K562 (cell line): Measurements from ENCODE around the gene TYW5. TPM values are rescaled to one million over a fixed set of nuclear protein-coding genes. Genes with fewer than 3 reads are reported as not detected.

Source experiments
- ARID2 ChIP-seq: fragments of 450-650 bp; IDR thresholded peaks from 2 replicates; pipeline ENCODE4 v1.6.1; 2017; ENCODE audit warnings: antibody characterized with exemption, mild to moderate bottlenecking
- C11orf30 ChIP-seq: fragments of 450-650 bp; IDR thresholded peaks from 2 replicates; pipeline ENCODE4 v1.6.1; 2016; ENCODE audit warnings: low read depth, mild to moderate bottlenecking
- CXXC5 ChIP-seq: fragments of 250-450 bp; sonication (Bioruptor Pico); IDR thresholded peaks from 2 replicates; pipeline ENCODE4 v1.8.0; 2022; ENCODE audit warnings: inconsistent platforms, mild to moderate bottlenecking, moderate library complexity
- ELF2 ChIP-seq: fragments of 250-450 bp; sonication (Bioruptor Pico); IDR thresholded peaks from 2 replicates; pipeline ENCODE4 v1.5.0; 2021; ENCODE audit warnings: mild to moderate bottlenecking
- FOSL1 ChIP-seq: fragments of 200-800 bp; sonication (Bioruptor generic); conservative IDR thresholded peaks from 2 replicates; pipeline ENCODE4 v1.6.1; 2016; ENCODE audit warnings: missing genetic modification characterization, missing compliant biosample characterization
- KLF6 ChIP-seq: fragments of 250-450 bp; sonication (Bioruptor Pico); IDR thresholded peaks from 2 replicates; pipeline ENCODE4 v1.4.0; 2020; ENCODE audit warnings: mild to moderate bottlenecking, moderate library complexity, borderline replicate concordance
- MAZ ChIP-seq, 2 experiments: fragments of 450-650 bp in 1 of 2; sonication (generic) in 1 of 2; formaldehyde crosslinking; IDR thresholded peaks in 1 of 2; conservative IDR thresholded peaks in 1 of 2; 2 replicates each; pipeline versions ENCODE4 v1.4.0 to v1.5.0; 2020; ENCODE audit warnings: mild to moderate bottlenecking in 1 of 2, missing genetic modification reagents in 1 of 2
- PML ChIP-seq: IDR thresholded peaks from 2 replicates; pipeline ENCODE4 v1.6.1; 2012; ENCODE audit warnings: low read length, inconsistent platforms
- PPARD ChIP-seq: fragments of 250-450 bp; sonication (Bioruptor Pico); IDR thresholded peaks from 2 replicates; pipeline ENCODE4 v1.8.0; 2022; ENCODE audit warnings: inconsistent platforms, mild to moderate bottlenecking, moderate library complexity
- ZFP1 ChIP-seq: fragments of 450-650 bp; formaldehyde crosslinking; IDR thresholded peaks from 2 replicates; pipeline ENCODE4 v1.4.0; 2020; ENCODE audit warnings: mild to moderate bottlenecking, mixed read lengths
- ZNF174 ChIP-seq: fragments of 250-450 bp; sonication (Bioruptor Pico); IDR thresholded peaks from 2 replicates; pipeline ENCODE4 v1.4.0; 2020; ENCODE audit warnings: mild to moderate bottlenecking
- ZNF589 ChIP-seq: fragments of 200-800 bp; sonication (Bioruptor generic); IDR thresholded peaks from 2 replicates; pipeline ENCODE4 v1.6.1; 2016; ENCODE audit warnings: low read depth, missing genetic modification characterization, missing compliant biosample characterization
- polyA plus RNA-seq, 8 experiments: library from polyadenylated mRNA; depleted of rRNA in 4 of 8; stranded (reverse) in 5 of 8; unstranded in 3 of 8; fragments of >200 nt; fragmentation: Nextera tagmentation in 2 of 8; fragmentation: Illumina TruSeq in 1 of 8; extraction: Ambion mirVana in 2 of 8; extraction: Trizol in 1 of 8; gene quantifications; 2 replicates each; pipeline versions ENCODE4 v1.2.1 to v1.2.3, GENCODE V29; 2011 to 2014; ENCODE audit warnings: inconsistent platforms in 1 of 8, missing spikeins in 1 of 8
- total RNA-seq, 7 experiments: library from RNA; depleted of rRNA in 6 of 7; stranded (reverse); fragments of >200 nt in 6 of 7; fragmentation: Illumina TruSeq in 2 of 7; extraction: Trizol in 2 of 7; gene quantifications; 2 replicates each; pipeline versions ENCODE4 v1.2.1 to v1.2.3, GENCODE V29; 2011 to 2021; ENCODE audit warnings: low replicate concordance in 1 of 7
- TF ChIP-seq, protein P1 (sequence below): fragments of 450-650 bp; IDR thresholded peaks from 2 replicates; pipeline ENCODE4 v1.6.1; 2017; ENCODE audit warnings: antibody characterized with exemption

Gene TYW5
- total and polyA plus RNA-seq, 9 of the 15 experiments (the other 6 are each of a cell fraction or from before 2014, with no cell fraction given): 3.6 to 7.7 (median 4.6) TPM

DNA sequence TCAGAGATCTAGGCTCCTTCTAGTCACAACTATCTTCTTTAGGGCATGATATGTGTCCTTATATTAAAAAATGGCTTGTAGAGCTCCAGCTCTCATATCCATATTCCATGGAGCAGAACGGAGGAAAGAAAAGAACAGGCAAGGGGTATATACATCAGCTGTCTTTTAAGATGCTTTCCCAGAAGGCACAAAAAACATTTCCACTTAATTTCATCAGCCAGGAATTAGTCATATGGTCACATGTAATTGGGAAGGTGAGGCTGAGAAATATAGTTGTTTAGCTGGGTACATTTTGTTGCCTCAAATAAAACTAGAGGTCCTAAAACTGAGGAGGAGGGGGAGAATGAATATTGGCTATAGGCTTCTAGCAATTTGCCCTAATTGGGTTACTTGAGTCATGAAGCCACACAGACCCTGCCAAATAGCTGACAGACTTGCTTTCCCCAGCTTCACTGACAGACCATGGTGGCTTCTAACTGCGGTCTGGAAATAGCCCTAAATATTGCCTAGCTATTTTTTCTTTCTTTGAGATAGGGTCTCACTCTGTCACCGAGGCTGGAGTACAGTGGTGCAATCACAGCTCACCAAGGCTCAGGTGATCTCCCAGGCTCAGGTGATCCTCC lies 20.1 kb upstream of the TYW5 start (continued):
- TF ChIP-seq ZFP1 (CRISPR knock-in tag): no peak
- TF ChIP-seq, protein P1, sequence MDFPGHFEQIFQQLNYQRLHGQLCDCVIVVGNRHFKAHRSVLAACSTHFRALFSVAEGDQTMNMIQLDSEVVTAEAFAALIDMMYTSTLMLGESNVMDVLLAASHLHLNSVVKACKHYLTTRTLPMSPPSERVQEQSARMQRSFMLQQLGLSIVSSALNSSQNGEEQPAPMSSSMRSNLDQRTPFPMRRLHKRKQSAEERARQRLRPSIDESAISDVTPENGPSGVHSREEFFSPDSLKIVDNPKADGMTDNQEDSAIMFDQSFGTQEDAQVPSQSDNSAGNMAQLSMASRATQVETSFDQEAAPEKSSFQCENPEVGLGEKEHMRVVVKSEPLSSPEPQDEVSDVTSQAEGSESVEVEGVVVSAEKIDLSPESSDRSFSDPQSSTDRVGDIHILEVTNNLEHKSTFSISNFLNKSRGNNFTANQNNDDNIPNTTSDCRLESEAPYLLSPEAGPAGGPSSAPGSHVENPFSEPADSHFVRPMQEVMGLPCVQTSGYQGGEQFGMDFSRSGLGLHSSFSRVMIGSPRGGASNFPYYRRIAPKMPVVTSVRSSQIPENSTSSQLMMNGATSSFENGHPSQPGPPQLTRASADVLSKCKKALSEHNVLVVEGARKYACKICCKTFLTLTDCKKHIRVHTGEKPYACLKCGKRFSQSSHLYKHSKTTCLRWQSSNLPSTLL: no peak
- no peak for TF ChIP-seq C11orf30
- no peak for TF ChIP-seq ARID2
- no peak for TF ChIP-seq PPARD (CRISPR knock-in tag)
- TF ChIP-seq MAZ (CRISPR knock-in tag; conservative IDR thresholded peaks at IDR 0.05 in 1 of 2, IDR thresholded peaks at IDR 0.05 in 1 of 2): no peak
- no peak for TF ChIP-seq ZNF174 (CRISPR knock-in tag)
- TF ChIP-seq CXXC5: no peak
- TF ChIP-seq KLF6 (CRISPR knock-in tag): no peak
- TF ChIP-seq PML: no peak
- TF ChIP-seq ELF2 (CRISPR knock-in tag): no peak
- TF ChIP-seq FOSL1: peak; percentile 76
- TF ChIP-seq ZNF589: peak; percentile 47; the same call in 1 of the 2 replicates
